Liver (tissue), 9 donors: ENCODE data around the gene ARHGEF1. TPM values are rescaled to one million over a fixed set of nuclear protein-coding genes. Genes with fewer than 3 reads are reported as not detected.

ENCODE experiments used
- DNase-seq: peaks from one replicate; pipeline ENCODE4 v3.0.0-alpha.2; 2017; ENCODE audit warnings: low spot score
- H3K27ac ChIP-seq, 2 donors: one replicate each; pipeline ENCODE4 v1.7.0; 2013; ENCODE audit warnings: inconsistent platforms in 2 of 2, low read length in 2 of 2, control low read depth in 1 of 2, low read depth in 1 of 2, mild to moderate bottlenecking in 1 of 2
- H3K27me3 ChIP-seq, 4 donors: one replicate each; pipeline versions ENCODE4 v1.6.1 to v1.7.0; 2013; ENCODE audit warnings: low read length in 3 of 4, inconsistent platforms in 1 of 4, mild to moderate bottlenecking in 1 of 4, moderate library complexity in 1 of 4; ENCODE audit not compliant: control insufficient read depth in 4 of 4, insufficient read depth in 4 of 4
- H3K36me3 ChIP-seq, 4 donors: one replicate each; pipeline versions ENCODE4 v1.6.1 to v1.7.0; 2013; ENCODE audit warnings: low read length in 3 of 4, mild to moderate bottlenecking in 3 of 4, low read depth in 1 of 4, moderate library complexity in 1 of 4; ENCODE audit not compliant: control insufficient read depth in 4 of 4, insufficient read depth in 3 of 4
- H3K4me1 ChIP-seq, 4 donors: one replicate each; pipeline versions ENCODE4 v1.6.1 to v1.7.0; 2013; ENCODE audit warnings: low read length in 3 of 4, mild to moderate bottlenecking in 3 of 4, moderate library complexity in 1 of 4; ENCODE audit not compliant: control insufficient read depth in 4 of 4, insufficient read depth in 4 of 4
- H3K4me3 ChIP-seq, 3 donors: one replicate each; pipeline versions ENCODE4 v1.6.1 to v1.7.0; 2013; ENCODE audit warnings: low read length in 3 of 3, control low read depth in 1 of 3, low read depth in 1 of 3, mild to moderate bottlenecking in 1 of 3
- H3K9ac ChIP-seq, 2 donors: one replicate each; pipeline ENCODE4 v1.7.0; 2013; ENCODE audit warnings: low read length in 2 of 2, mild to moderate bottlenecking in 2 of 2, moderate library complexity in 2 of 2, control low read depth in 1 of 2, low read depth in 1 of 2
- H3K9me3 ChIP-seq, 4 donors: one replicate each; pipeline versions ENCODE4 v1.6.1 to v1.7.0; 2013; ENCODE audit warnings: low read length in 3 of 4; ENCODE audit not compliant: control insufficient read depth in 4 of 4
- ATF3 ChIP-seq: IDR thresholded peaks from 2 replicates; pipeline ENCODE4 v1.6.1; 2016; ENCODE audit warnings: antibody characterized with exemption
- EGR1 ChIP-seq, 2 donors: IDR thresholded peaks; 2 replicates each; pipeline ENCODE4 v1.6.1; 2016 to 2018; ENCODE audit warnings: antibody characterized with exemption in 2 of 2, low read depth in 2 of 2
- FOXA2 ChIP-seq: IDR thresholded peaks from 2 replicates; pipeline ENCODE4 v1.6.1; 2016; ENCODE audit warnings: antibody characterized with exemption
- HNF4A ChIP-seq, 2 donors: conservative IDR thresholded peaks; 2 replicates each; pipeline ENCODE4 v1.6.1; 2016; ENCODE audit warnings: antibody characterized with exemption in 2 of 2, mild to moderate bottlenecking in 2 of 2
- NR2F2 ChIP-seq: IDR thresholded peaks from 2 replicates; pipeline ENCODE4 v1.6.1; 2016; ENCODE audit warnings: antibody characterized with exemption
- RAD21 ChIP-seq, 2 donors: IDR thresholded peaks; 2 replicates each; pipeline ENCODE4 v1.6.1; 2016; ENCODE audit warnings: antibody characterized with exemption in 2 of 2, mild to moderate bottlenecking in 2 of 2
- RXRA ChIP-seq, 2 donors: IDR thresholded peaks; 2 replicates each; pipeline ENCODE4 v1.6.1; 2017 to 2018; ENCODE audit warnings: antibody characterized with exemption in 2 of 2, mild to moderate bottlenecking in 1 of 2
- SP1 ChIP-seq: IDR thresholded peaks from 2 replicates; pipeline ENCODE4 v1.6.1; 2018; ENCODE audit warnings: antibody characterized with exemption, mild to moderate bottlenecking
- TAF1 ChIP-seq: conservative IDR thresholded peaks from 2 replicates; pipeline ENCODE4 v1.6.1; 2016; ENCODE audit warnings: antibody characterized with exemption, mild to moderate bottlenecking
- YY1 ChIP-seq: IDR thresholded peaks from 2 replicates; pipeline ENCODE4 v1.6.1; 2016; ENCODE audit warnings: antibody characterized with exemption, mild to moderate bottlenecking
- WGBS: extraction: QIAGEN DNeasy Blood & Tissue Kit; methylation state at CpG from one replicate; pipeline ENCODE4 v1.1.7; 2013; 5-methylcytosine and 5-hydroxymethylcytosine counted together
- polyA plus RNA-seq, 2 donors: library from polyadenylated mRNA; stranded (reverse) in 1 of 2; unstranded in 1 of 2; fragments of 200-250 nt in 1 of 2; fragments of >200 nt in 1 of 2; fragmentation: Nextera tagmentation in 1 of 2; extraction: Ambion mirVana in 1 of 2; gene quantifications; one replicate each; pipeline versions ENCODE4 v1.2.1 to v1.2.3, GENCODE V29; 2013 to 2015
- total RNA-seq, 2 donors: library from RNA; depleted of rRNA; stranded (reverse); fragments of >200 nt; gene quantifications; one replicate each; pipeline ENCODE4 v1.2.3, GENCODE V29; 2014
- TF ChIP-seq, protein P1 (sequence below): fragments of 150-350 bp; IDR thresholded peaks from 2 replicates; pipeline ENCODE4 v1.5.1; 2017; ENCODE audit warnings: improper control_type of control experiment, low read depth, low read length; ENCODE audit not compliant: missing input control
- TF ChIP-seq, protein P2 (sequence below): IDR thresholded peaks from 2 replicates; pipeline ENCODE4 v1.6.1; 2016; ENCODE audit warnings: antibody characterized with exemption
- donor health status: healthy.
- donor health status: healthy.
- donor health status: healthy.
- donor health status: healthy.
- donor health status: healthy.

The ARHGEF1 gene
- total and polyA plus RNA-seq, 4 donors: 13.2 to 30.1 (median 18.5) TPM

DNA sequence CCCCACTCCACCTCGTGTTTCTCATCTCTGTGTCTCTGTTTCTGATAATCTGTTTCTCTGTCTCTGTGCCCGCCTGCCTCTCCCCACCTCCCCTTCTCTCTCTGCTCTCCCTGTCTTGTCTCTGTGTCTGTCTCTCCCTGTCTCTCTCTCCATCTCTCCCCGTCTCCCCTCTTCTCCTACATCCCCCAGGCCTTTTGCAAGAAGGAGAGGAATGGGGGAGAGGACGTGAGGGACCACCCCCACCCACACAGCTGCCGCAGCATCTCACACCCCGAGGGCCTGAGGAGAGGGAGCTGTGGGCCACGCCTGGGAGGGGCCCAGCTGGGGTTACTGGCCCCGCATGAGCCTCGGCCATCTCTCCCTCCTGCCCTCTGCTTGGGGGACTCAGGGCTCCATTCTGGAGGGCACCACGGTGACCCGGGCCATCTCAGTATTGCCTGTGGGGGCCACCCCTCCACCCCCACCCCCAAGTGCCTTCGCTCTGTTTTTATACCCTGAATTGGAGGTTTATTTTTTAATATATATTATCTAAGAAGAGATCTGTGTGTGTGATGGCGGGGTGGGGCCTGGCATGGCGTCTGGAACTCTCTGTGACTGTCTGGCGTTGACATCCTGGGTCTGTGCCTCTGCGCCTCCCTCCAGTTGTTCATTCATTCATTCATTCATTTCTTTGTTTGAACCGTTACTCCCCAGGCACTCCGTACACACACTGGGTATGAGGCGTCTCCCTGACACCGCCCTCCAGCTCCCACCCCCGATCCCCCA lies 24.1 kb downstream of the ARHGEF1 start:
- Histone ChIP-seq H3K4me1 (peaks cover 0 to 7% (median 4%) of the 10 kb centered on the region in 4 donors), H3K4me3 (no peak overlapping the region), H3K9me3 (no peaks in the 10 kb centered on the region), H3K27ac (no peak overlapping the region), H3K27me3 (peaks cover 0 to 2% (median 0%) of the 10 kb centered on the region in 4 donors), H3K9ac (no peak overlapping the region), H3K36me3 (peaks cover 19 to 42% (median 21%) of the 10 kb centered on the region in 4 donors)
- TF ChIP-seq TAF1: no peak
- no peak for TF ChIP-seq RAD21 (IDR thresholded peaks at IDR 0.05)
- TF ChIP-seq HNF4A (conservative IDR thresholded peaks at IDR 0.05): no peak
- TF ChIP-seq, protein P1, sequence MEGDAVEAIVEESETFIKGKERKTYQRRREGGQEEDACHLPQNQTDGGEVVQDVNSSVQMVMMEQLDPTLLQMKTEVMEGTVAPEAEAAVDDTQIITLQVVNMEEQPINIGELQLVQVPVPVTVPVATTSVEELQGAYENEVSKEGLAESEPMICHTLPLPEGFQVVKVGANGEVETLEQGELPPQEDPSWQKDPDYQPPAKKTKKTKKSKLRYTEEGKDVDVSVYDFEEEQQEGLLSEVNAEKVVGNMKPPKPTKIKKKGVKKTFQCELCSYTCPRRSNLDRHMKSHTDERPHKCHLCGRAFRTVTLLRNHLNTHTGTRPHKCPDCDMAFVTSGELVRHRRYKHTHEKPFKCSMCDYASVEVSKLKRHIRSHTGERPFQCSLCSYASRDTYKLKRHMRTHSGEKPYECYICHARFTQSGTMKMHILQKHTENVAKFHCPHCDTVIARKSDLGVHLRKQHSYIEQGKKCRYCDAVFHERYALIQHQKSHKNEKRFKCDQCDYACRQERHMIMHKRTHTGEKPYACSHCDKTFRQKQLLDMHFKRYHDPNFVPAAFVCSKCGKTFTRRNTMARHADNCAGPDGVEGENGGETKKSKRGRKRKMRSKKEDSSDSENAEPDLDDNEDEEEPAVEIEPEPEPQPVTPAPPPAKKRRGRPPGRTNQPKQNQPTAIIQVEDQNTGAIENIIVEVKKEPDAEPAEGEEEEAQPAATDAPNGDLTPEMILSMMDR: no peak
- TF ChIP-seq EGR1 (IDR thresholded peaks at IDR 0.05; ENCODE audit: low read depth in 2 of 2): no peak
- TF ChIP-seq SP1: no peak
- TF ChIP-seq, protein P2, sequence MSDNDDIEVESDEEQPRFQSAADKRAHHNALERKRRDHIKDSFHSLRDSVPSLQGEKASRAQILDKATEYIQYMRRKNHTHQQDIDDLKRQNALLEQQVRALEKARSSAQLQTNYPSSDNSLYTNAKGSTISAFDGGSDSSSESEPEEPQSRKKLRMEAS: no peak
- WGBS: 90% methylated on average over 21 of the region's 21 CpGs
- DNase-seq: no peak

- Histone ChIP-seq H3K27me3 (peaks cover 0 to 4% (median 0%) of the 10 kb centered on the region in 4 donors), H3K36me3 (peaks cover 12 to 32% (median 14%) of the 10 kb centered on the region in 4 donors), H3K9ac (no peak overlapping the region), H3K27ac (no peak overlapping the region), H3K9me3 (no peaks in the 10 kb centered on the region), H3K4me1 (peaks cover 0 to 7% (median 4%) of the 10 kb centered on the region in 4 donors), H3K4me3 (no peak overlapping the region)
- DNase-seq: no peak
- TF ChIP-seq RAD21 (IDR thresholded peaks at IDR 0.05) (no peak), FOXA2 (no peak), YY1 (no peak), NR2F2 (no peak), RXRA (IDR thresholded peaks at IDR 0.05) (no peak), ATF3 (no peak)
- TF ChIP-seq, protein P2: no peak
- TF ChIP-seq, protein P1: no peak
- WGBS: 92% methylated on average over 25 of the region's 25 CpGs
Observed at GRCh38 chr19:41907994-41908615, 25.1 kb downstream of the ARHGEF1 start.
